ENCODE data around the gene ST8SIA6. TPM values are rescaled to one million over a fixed set of nuclear protein-coding genes. Genes with fewer than 3 reads are reported as not detected.
"Not testable (repeated sequence)": the region's sequence is repeated elsewhere in the genome, so short reads cannot be mapped to it uniquely, and the experiment has no call there.

ST8SIA6 gene
- total RNA-seq, 2 experiments from 2014 or later = not detected

GRCh38 chr10:17326377-17326776, 128.0 kb downstream of the ST8SIA6 start:
- TF ChIP-seq EZH2phosphoT487 (IDR thresholded peaks at IDR 0.05; ENCODE audit: borderline replicate concordance, low read depth, low read length) = no peak
- TF ChIP-seq CTCF (conservative IDR thresholded peaks at IDR 0.05; ENCODE audit: low read length) = no peak
- Histone ChIP-seq H4K20me1 (ENCODE audit: insufficient read depth, low read length) (no peaks in the 10 kb centered on the region), H3K9me3 (ENCODE audit: low read length) (no peaks in the 10 kb centered on the region), H3K36me3 (ENCODE audit: insufficient read depth, low read length) (no peaks in the 10 kb centered on the region), H3K4me3 (ENCODE audit: low read depth, low read length, poor library complexity, severe bottlenecking) (no peak overlapping the region), H3K4me1 (ENCODE audit: insufficient read depth, low read length, poor library complexity, severe bottlenecking) (no peaks in the 10 kb centered on the region), H3K4me2 (ENCODE audit: low read length) (no peak overlapping the region), H3K79me2 (ENCODE audit: insufficient read depth, low read depth, low read length) (no peaks in the 10 kb centered on the region), H3K9me2 (ENCODE audit: insufficient read depth, low read length) (no peaks in the 10 kb centered on the region), H2AFZ (ENCODE audit: low read length) (no peak overlapping the region), H3K27ac (ENCODE audit: low read depth, low read length, poor library complexity, severe bottlenecking) (no peak overlapping the region)
- POLR2A ChIA-PET = interaction anchor here (0.5 kb wide), 2 partner anchors 9 to 30 kb away, joined by 3 read pairs; no protein-coding TSS in a partner anchor
- no TSS peak for BruUV-seq (replicated peaks)
- DNase-seq (ENCODE audit: low spot score) = no peak
- CTCF ChIA-PET (ENCODE audit: unreplicated experiment) = no interaction called here
- intact Hi-C loops (cut with micrococcal nuclease; ENCODE audit: unreplicated experiment) = no loop called here

GRCh38 chr10:17321957-17322356, 132.4 kb downstream of the ST8SIA6 start:
- H3K9me2 ChIP-seq (ENCODE audit: insufficient read depth, low read length); intact Hi-C loops (cut with micrococcal nuclease; ENCODE audit: unreplicated experiment); H3K4me2 ChIP-seq (ENCODE audit: low read length); H3K4me3 ChIP-seq (ENCODE audit: low read depth, low read length, poor library complexity, severe bottlenecking); BruUV-seq (replicated peaks); H3K36me3 ChIP-seq (ENCODE audit: insufficient read depth, low read length); H4K20me1 ChIP-seq (ENCODE audit: insufficient read depth, low read length); CTCF ChIA-PET (ENCODE audit: unreplicated experiment); H3K9me3 ChIP-seq (ENCODE audit: low read length); H3K4me1 ChIP-seq (ENCODE audit: insufficient read depth, low read length, poor library complexity, severe bottlenecking); H2AFZ ChIP-seq (ENCODE audit: low read length); DNase-seq (ENCODE audit: low spot score); H3K27ac ChIP-seq (ENCODE audit: low read depth, low read length, poor library complexity, severe bottlenecking); H3K79me2 ChIP-seq (ENCODE audit: insufficient read depth, low read depth, low read length): not testable (repeated sequence)
- POLR2A ChIA-PET = interaction anchor here (0.7 kb wide), 1 partner anchor 797 kb away, joined by 3 read pairs; no protein-coding TSS in a partner anchor

GRCh38 chr10:17316488-17317170, 137.8 kb downstream of the ST8SIA6 start:
- no peaks in the 10 kb centered on the region for H3K36me3 ChIP-seq (ENCODE audit: insufficient read depth, low read length)
- DNase-seq (ENCODE audit: low spot score) = no peak
- H3K27ac ChIP-seq (ENCODE audit: low read depth, low read length, poor library complexity, severe bottlenecking) = no peak overlapping the region
- no peaks in the 10 kb centered on the region for H3K79me2 ChIP-seq (ENCODE audit: insufficient read depth, low read depth, low read length)
- no peak overlapping the region for H2AFZ ChIP-seq (ENCODE audit: low read length)
- no TSS peak for BruUV-seq (replicated peaks)
- CTCF ChIA-PET (ENCODE audit: unreplicated experiment) = no interaction called here
- TF ChIP-seq EZH2phosphoT487 (IDR thresholded peaks at IDR 0.05; ENCODE audit: borderline replicate concordance, low read depth, low read length) (no peak), CTCF (conservative IDR thresholded peaks at IDR 0.05; ENCODE audit: low read length) (no peak)
- H3K9me2 ChIP-seq (ENCODE audit: insufficient read depth, low read length) = no peaks in the 10 kb centered on the region
- H3K4me1 ChIP-seq (ENCODE audit: insufficient read depth, low read length, poor library complexity, severe bottlenecking) = no peaks in the 10 kb centered on the region
- intact Hi-C loops (cut with micrococcal nuclease; ENCODE audit: unreplicated experiment) = no loop called here
- H3K9me3 ChIP-seq (ENCODE audit: low read length) = no peaks in the 10 kb centered on the region
- no peak overlapping the region for H3K4me3 ChIP-seq (ENCODE audit: low read depth, low read length, poor library complexity, severe bottlenecking)
- H4K20me1 ChIP-seq (ENCODE audit: insufficient read depth, low read length) = no peaks in the 10 kb centered on the region
- no peak overlapping the region for H3K4me2 ChIP-seq (ENCODE audit: low read length)
- POLR2A ChIA-PET = no interaction called here
